ENCODE results near the gene SMCO4. TPM values are rescaled to one million over a fixed set of nuclear protein-coding genes. Genes with fewer than 3 reads are reported as not detected.
"Not testable (repeated sequence)": the region's sequence is repeated elsewhere in the genome, so short reads cannot be mapped to it uniquely, and the experiment has no call there.

SMCO4 gene
- total RNA-seq, 2 experiments from 2014 or later: 17.7 to 18.0 TPM

- ATAC-seq (no peak), DNase-seq (no peak)
- H3K9me3 Mint-ChIP-seq (ENCODE audit: insufficient read depth): no peaks in the 10 kb centered on the region
- H3K4me3 Mint-ChIP-seq: no peak overlapping the region
- H3K27ac Mint-ChIP-seq: peak overlapping the region; percentile 82
- no peaks in the 10 kb centered on the region for H3K36me3 Mint-ChIP-seq (ENCODE audit: low read depth)
- peaks cover 42% of the 10 kb centered on the region for H3K4me1 Mint-ChIP-seq (ENCODE audit: low read depth)
- H3K27me3 Mint-ChIP-seq (ENCODE audit: low read depth): peaks cover 8% of the 10 kb centered on the region
- ChIA-PET POLR2A (interaction anchor here (0.6 to 1.0 kb wide), 2 partner anchors 13 to 205 kb away, joined by 3 to 4 read pairs; partner anchors contain the start of genes C11orf54 and TAF1D), CTCF (interaction anchor here (0.7 to 1.9 kb wide), 6 partner anchors 9 to 31 kb away, joined by 3 to 7 read pairs (median 4); no protein-coding TSS in a partner anchor)
Measured at GRCh38 chr11:93536101-93536861, 6.9 kb downstream of the SMCO4 start.

DNA sequence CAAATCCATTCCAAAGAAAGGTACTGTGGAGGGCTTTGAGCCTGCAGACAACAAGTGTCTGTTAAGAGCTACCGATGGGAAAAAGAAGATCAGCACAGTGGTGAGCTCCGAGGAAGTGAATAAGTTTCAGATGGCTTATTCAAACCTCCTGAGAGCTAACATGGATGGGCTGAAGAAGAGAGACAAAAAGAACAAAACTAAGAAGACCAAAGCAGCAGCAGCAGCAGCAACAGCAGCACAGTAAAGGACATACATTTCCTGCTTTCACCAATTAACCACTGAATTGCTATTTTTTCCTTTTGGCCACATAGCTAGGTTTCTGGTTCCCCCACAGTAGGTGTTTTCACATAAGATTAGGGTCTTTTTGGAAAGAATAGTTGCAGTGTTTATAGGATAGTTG, 7.6 kb downstream of the SMCO4 start:
- Mint-ChIP-seq H3K27ac (peak overlapping the region; percentile 82), H3K4me3 (peak overlapping the region; percentile 45), H3K4me1 (ENCODE audit: low read depth) (peaks cover 49% of the 10 kb centered on the region)
- CTCF ChIA-PET: interaction anchor here (1.2 to 1.9 kb wide), 3 partner anchors 8 to 24 kb away, joined by 3 to 7 read pairs (median 7); no protein-coding TSS in a partner anchor
- H3K36me3 Mint-ChIP-seq (ENCODE audit: low read depth); H3K27me3 Mint-ChIP-seq (ENCODE audit: low read depth); H3K9me3 Mint-ChIP-seq (ENCODE audit: insufficient read depth); DNase-seq: not testable (repeated sequence)
- ATAC-seq: peak; percentile 57
- POLR2A ChIA-PET: interaction anchor here (0.6 kb wide), 1 partner anchor 12 kb away, joined by 3 read pairs; no protein-coding TSS in a partner anchor

DNA sequence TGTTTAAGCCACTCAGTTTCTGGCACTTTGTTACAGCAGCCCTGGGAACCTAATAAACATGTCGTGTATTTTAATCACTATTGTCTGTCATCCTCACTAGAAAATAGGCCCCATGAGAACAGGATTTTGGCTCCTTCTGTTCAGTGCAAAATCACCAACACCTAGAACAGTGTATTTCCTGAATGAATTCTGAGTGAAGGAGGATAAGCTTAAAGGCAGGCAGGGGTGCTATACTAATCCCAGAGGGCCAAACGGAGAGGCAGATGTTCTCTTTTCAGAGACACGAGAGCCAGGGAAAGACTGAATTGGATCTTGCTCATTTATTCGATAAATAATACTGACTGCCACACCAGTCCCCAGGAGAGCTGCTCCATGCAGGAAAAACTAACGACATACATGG, 10.4 kb downstream of the SMCO4 start:
- POLR2A ChIA-PET: interaction anchor here (2.5 kb wide), 1 partner anchor 9 kb away, joined by 7 read pairs; no protein-coding TSS in a partner anchor
- no peak for ATAC-seq
- CTCF ChIA-PET: interaction anchor here (1.5 to 1.6 kb wide), 2 partner anchors 10 to 298 kb away, joined by 3 read pairs; no protein-coding TSS in a partner anchor
- Mint-ChIP-seq H3K36me3 (ENCODE audit: low read depth) (no peaks in the 10 kb centered on the region), H3K27ac (peak overlapping the region; percentile 67), H3K27me3 (ENCODE audit: low read depth) (peaks cover 4% of the 10 kb centered on the region), H3K9me3 (ENCODE audit: insufficient read depth) (no peaks in the 10 kb centered on the region), H3K4me1 (ENCODE audit: low read depth) (peaks cover 75% of the 10 kb centered on the region), H3K4me3 (no peak overlapping the region)
- DNase-seq: no peak

DNA sequence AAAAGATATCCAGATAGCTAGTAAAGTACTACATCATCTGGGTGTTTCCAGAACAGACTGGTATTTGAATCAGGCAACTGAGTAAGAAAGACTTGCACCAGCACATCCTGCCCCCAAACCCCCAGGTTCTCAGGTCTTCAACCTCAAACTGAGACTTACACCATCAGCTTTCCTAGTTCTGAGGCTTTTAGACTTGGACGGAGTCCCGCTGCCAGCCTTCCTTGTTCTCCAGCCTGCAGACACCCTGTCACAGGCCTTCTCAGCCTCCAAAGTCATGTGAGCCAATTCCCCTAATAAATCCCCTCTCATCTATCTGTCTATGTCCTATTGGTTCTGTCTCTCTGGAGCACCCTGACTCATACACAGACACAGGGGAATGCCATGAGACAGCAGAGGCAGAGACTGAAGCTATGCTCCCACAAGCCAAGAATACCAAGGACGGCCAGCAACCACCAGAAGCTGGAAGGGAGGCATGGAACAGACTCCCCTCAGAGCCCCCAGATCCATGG, 10.9 kb downstream of the SMCO4 start:
- CTCF ChIA-PET: interaction anchor here (1.5 to 2.9 kb wide), 3 partner anchors 10 to 297 kb away, joined by 3 to 16 read pairs (median 3); partner anchors contain the start of gene SMCO4
- H3K4me1 Mint-ChIP-seq (ENCODE audit: low read depth): peaks cover 76% of the 10 kb centered on the region
- POLR2A ChIA-PET: interaction anchor here (2.5 kb wide), 1 partner anchor 9 kb away, joined by 7 read pairs; no protein-coding TSS in a partner anchor
- ATAC-seq: no peak
- H3K27me3 Mint-ChIP-seq (ENCODE audit: low read depth): peaks cover under 1% of the 10 kb centered on the region
- H3K4me3 Mint-ChIP-seq: no peak overlapping the region
- peak overlapping the region; percentile 67 for H3K27ac Mint-ChIP-seq
- no peaks in the 10 kb centered on the region for H3K36me3 Mint-ChIP-seq (ENCODE audit: low read depth)
- peak; percentile 29 for DNase-seq
- no peaks in the 10 kb centered on the region for H3K9me3 Mint-ChIP-seq (ENCODE audit: insufficient read depth)

DNA sequence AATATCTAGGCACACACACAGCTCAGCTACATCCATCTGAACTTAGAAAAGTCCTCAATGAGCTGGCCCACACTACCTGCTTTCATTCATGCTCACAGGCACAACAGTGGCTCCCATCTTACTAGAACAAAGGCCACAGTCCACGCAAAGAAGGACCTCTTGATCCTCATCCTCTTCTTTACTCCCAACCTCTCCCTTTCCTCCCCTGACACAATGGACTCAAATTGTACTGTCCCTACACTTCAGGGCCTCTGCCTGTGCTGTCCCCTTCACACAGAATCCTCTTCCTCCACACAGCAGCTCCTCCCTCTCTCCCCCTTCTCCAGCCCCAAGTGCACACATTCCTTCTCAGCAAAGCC, 12.7 kb downstream of the SMCO4 start:
- H3K27ac Mint-ChIP-seq: peak overlapping the region; percentile 71
- H3K4me3 Mint-ChIP-seq: no peak overlapping the region
- H3K36me3 Mint-ChIP-seq (ENCODE audit: low read depth): no peaks in the 10 kb centered on the region
- CTCF ChIA-PET: interaction anchor here (0.8 to 2.9 kb wide), 2 partner anchors 12 to 71 kb away, joined by 3 to 16 read pairs; partner anchors contain the start of gene SMCO4
- DNase-seq (no peak), ATAC-seq (peak; percentile 18)
- POLR2A ChIA-PET: interaction anchor here (2.5 kb wide), 1 partner anchor 11 kb away, joined by 7 read pairs; no protein-coding TSS in a partner anchor
- no peaks in the 10 kb centered on the region for H3K9me3 Mint-ChIP-seq (ENCODE audit: insufficient read depth)
- no peaks in the 10 kb centered on the region for H3K27me3 Mint-ChIP-seq (ENCODE audit: low read depth)
- peaks cover 80% of the 10 kb centered on the region for H3K4me1 Mint-ChIP-seq (ENCODE audit: low read depth)

DNA sequence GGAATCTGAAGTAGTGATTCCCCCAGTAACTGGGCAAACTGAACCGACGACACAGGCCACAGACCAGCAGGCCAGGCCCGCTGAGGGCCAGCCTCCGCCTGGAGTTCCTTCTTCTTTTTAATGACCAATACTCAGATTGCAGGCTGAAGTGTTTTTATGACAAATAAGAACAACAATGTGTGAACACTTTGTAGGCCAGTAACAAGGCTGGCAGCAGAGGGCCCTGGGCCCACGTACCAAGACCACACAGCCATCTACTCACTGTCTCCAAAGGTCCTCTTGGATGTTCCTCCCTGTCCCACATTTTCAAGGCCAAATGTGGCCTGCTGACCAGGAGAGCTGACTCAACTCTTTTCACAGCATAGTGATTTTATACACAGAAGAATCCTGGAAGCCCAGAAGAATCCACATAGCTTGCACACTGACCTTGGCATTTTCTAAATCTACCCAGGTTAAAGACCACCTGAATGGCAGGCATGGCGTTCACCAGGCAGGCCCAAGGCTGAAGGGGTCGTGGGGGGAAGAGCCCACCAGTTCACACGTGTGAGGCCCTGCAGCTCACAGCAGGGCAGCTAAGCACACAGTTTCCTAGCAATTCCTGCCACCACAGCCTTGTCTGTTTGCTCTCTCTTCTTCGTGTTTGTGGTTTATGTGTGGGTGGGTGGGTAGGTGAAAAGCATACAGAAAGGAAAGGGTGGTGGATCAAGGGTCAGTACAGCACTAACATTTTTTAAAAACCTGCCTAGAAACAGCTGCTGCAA, 13.3 kb downstream of the SMCO4 start:
- no peaks in the 10 kb centered on the region for H3K36me3 Mint-ChIP-seq (ENCODE audit: low read depth)
- ChIA-PET CTCF (interaction anchor here (0.8 to 2.9 kb wide), 2 partner anchors 12 to 71 kb away, joined by 3 to 16 read pairs; partner anchors contain the start of gene SMCO4), POLR2A (interaction anchor here (1.1 to 2.5 kb wide), 2 partner anchors 11 to 12 kb away, joined by 3 to 7 read pairs; no protein-coding TSS in a partner anchor)
- no peaks in the 10 kb centered on the region for H3K9me3 Mint-ChIP-seq (ENCODE audit: insufficient read depth)
- H3K27me3 Mint-ChIP-seq (ENCODE audit: low read depth): no peaks in the 10 kb centered on the region
- peak; percentile 37 for ATAC-seq
- peaks cover 79% of the 10 kb centered on the region for H3K4me1 Mint-ChIP-seq (ENCODE audit: low read depth)
- peak overlapping the region; percentile 71 for H3K27ac Mint-ChIP-seq
- no peak for DNase-seq
- H3K4me3 Mint-ChIP-seq: no peak overlapping the region

GRCh38 chr11:93528757-93529645, 14.2 kb downstream of the SMCO4 start:
- Mint-ChIP-seq H3K27ac (peak overlapping the region; percentile 71), H3K27me3 (ENCODE audit: low read depth) (no peaks in the 10 kb centered on the region), H3K4me3 (no peak overlapping the region), H3K36me3 (ENCODE audit: low read depth) (peaks cover 2% of the 10 kb centered on the region), H3K9me3 (ENCODE audit: insufficient read depth) (no peaks in the 10 kb centered on the region), H3K4me1 (ENCODE audit: low read depth) (peaks cover 84% of the 10 kb centered on the region)
- DNase-seq: no peak
- CTCF ChIA-PET: interaction anchor here (2.9 kb wide), 1 partner anchor 13 kb away, joined by 16 read pairs; the partner anchor contains the start of gene SMCO4
- no peak for ATAC-seq
- POLR2A ChIA-PET: interaction anchor here (1.1 kb wide), 1 partner anchor 12 kb away, joined by 3 read pairs; no protein-coding TSS in a partner anchor

GRCh38 chr11:93528252-93528651, 14.9 kb downstream of the SMCO4 start:
- ATAC-seq: no peak
- Mint-ChIP-seq H3K4me1 (ENCODE audit: low read depth) (peaks cover 88% of the 10 kb centered on the region), H3K4me3 (no peak overlapping the region), H3K27me3 (ENCODE audit: low read depth) (no peaks in the 10 kb centered on the region), H3K9me3 (ENCODE audit: insufficient read depth) (no peaks in the 10 kb centered on the region), H3K27ac (no peak overlapping the region), H3K36me3 (ENCODE audit: low read depth) (peaks cover 2% of the 10 kb centered on the region)
- ChIA-PET POLR2A (no interaction called here), CTCF (no interaction called here)
- DNase-seq: no peak

GRCh38 chr11:93526641-93527583, 16.3 kb downstream of the SMCO4 start:
- CTCF ChIA-PET: interaction anchor here (1.0 to 1.6 kb wide), 4 partner anchors 9 to 15 kb away, joined by 3 to 7 read pairs (median 3); no protein-coding TSS in a partner anchor
- POLR2A ChIA-PET: interaction anchor here (0.7 to 2.0 kb wide), 3 partner anchors 16 to 290 kb away, joined by 3 to 7 read pairs (median 3); partner anchors contain the start of genes C11orf54, SMCO4 and TAF1D
- ATAC-seq: no peak
- peak overlapping the region; percentile 45 for H3K27ac Mint-ChIP-seq
- no peaks in the 10 kb centered on the region for H3K27me3 Mint-ChIP-seq (ENCODE audit: low read depth)
- H3K4me1 Mint-ChIP-seq (ENCODE audit: low read depth): peaks cover 87% of the 10 kb centered on the region
- peaks cover 2% of the 10 kb centered on the region for H3K36me3 Mint-ChIP-seq (ENCODE audit: low read depth)
- DNase-seq: no peak
- no peaks in the 10 kb centered on the region for H3K9me3 Mint-ChIP-seq (ENCODE audit: insufficient read depth)
- no peak overlapping the region for H3K4me3 Mint-ChIP-seq

- H3K9me3 Mint-ChIP-seq (ENCODE audit: insufficient read depth): no peaks in the 10 kb centered on the region
- ATAC-seq (no peak), DNase-seq (no peak)
- H3K27ac Mint-ChIP-seq: peak overlapping the region; percentile 58
- no peak overlapping the region for H3K4me3 Mint-ChIP-seq
- ChIA-PET CTCF (interaction anchor here (1.0 to 1.6 kb wide), 3 partner anchors 10 to 41 kb away, joined by 3 to 7 read pairs (median 7); no protein-coding TSS in a partner anchor), POLR2A (interaction anchor here (1.1 to 2.0 kb wide), 2 partner anchors 16 to 215 kb away, joined by 3 to 7 read pairs; partner anchors contain the start of genes C11orf54, SMCO4 and TAF1D)
- peaks cover 87% of the 10 kb centered on the region for H3K4me1 Mint-ChIP-seq (ENCODE audit: low read depth)
- peaks cover 2% of the 10 kb centered on the region for H3K36me3 Mint-ChIP-seq (ENCODE audit: low read depth)
- no peaks in the 10 kb centered on the region for H3K27me3 Mint-ChIP-seq (ENCODE audit: low read depth)
Measured at GRCh38 chr11:93526346-93526633, 16.9 kb downstream of the SMCO4 start.
